Measurements from ENCODE around the gene SP140L.
"Not testable (repeated sequence)": the region's sequence is repeated elsewhere in the genome, so short reads cannot be mapped to it uniquely, and the experiment has no call there.

The SP140L gene

GRCh38 chr2:230324503-230324902, 2.5 kb upstream of the SP140L start:
- no peak for DNase-seq

- no peak for DNase-seq
These were observed 1.4 kb upstream of the SP140L start for GRCh38 chr2:230325316-230326243.

GRCh38 chr2:230327418-230328154, 593 bp downstream of the SP140L start:
- no peak for DNase-seq

- no peak for DNase-seq
These were observed 1.1 kb downstream of the SP140L start for GRCh38 chr2:230328155-230328458.

- DNase-seq, result no peak
These were observed 3.1 kb downstream of the SP140L start for GRCh38 chr2:230329946-230330605.

GRCh38 chr2:230330725-230331124, 3.7 kb downstream of the SP140L start:
- no peak for DNase-seq

GRCh38 chr2:230335461-230335863, 8.5 kb downstream of the SP140L start:
- DNase-seq, result no peak

- no peak for DNase-seq
These were observed 9.0 kb downstream of the SP140L start for GRCh38 chr2:230335864-230336506.

GRCh38 chr2:230341936-230342528, 15.0 kb downstream of the SP140L start:
- DNase-seq, result not testable (repeated sequence)

- DNase-seq, result not testable (repeated sequence)
These were observed 16.1 kb downstream of the SP140L start for GRCh38 chr2:230343041-230343624.

- DNase-seq, result no peak
These were observed 16.8 kb downstream of the SP140L start for GRCh38 chr2:230343747-230344146.

GRCh38 chr2:230346465-230346864, 19.5 kb downstream of the SP140L start:
- DNase-seq, result no peak

- DNase-seq, result no peak
These were observed 20.0 kb downstream of the SP140L start for GRCh38 chr2:230346921-230347533.

- no peak for DNase-seq
These were observed 20.8 kb downstream of the SP140L start for GRCh38 chr2:230347659-230348305.

- DNase-seq, result no peak
These were observed 21.8 kb downstream of the SP140L start for GRCh38 chr2:230348787-230349186.

GRCh38 chr2:230356084-230356483, 29.1 kb downstream of the SP140L start:
- no peak for DNase-seq

GRCh38 chr2:230358305-230358704, 31.3 kb downstream of the SP140L start:
- no peak for DNase-seq

- DNase-seq, result no peak
These were observed 33.0 kb downstream of the SP140L start for GRCh38 chr2:230360028-230360427.

- DNase-seq, result no peak
These were observed 35.2 kb downstream of the SP140L start for GRCh38 chr2:230362030-230362691.

- DNase-seq, result no peak
These were observed 55.1 kb downstream of the SP140L start for GRCh38 chr2:230382108-230382507.

- DNase-seq, result no peak
These were observed 56.5 kb downstream of the SP140L start for GRCh38 chr2:230383453-230383852.

Data from CD4-positive, alpha-beta T cell treated with Interleukin-15 for 1 hour (primary cell).